DOHH2 (cell line): ENCODE results near the gene FBLN7.

Experiments
- H3F3A ChIP-seq: fragments of 200-600 bp; sonication (generic), shearing (Covaris generic); 2 replicates; pipeline ENCODE4 v1.6.0; 2016; ENCODE audit warnings: antibody characterized with exemption, mild to moderate bottlenecking; ENCODE audit not compliant: control insufficient read depth, insufficient read depth
- H3K27ac ChIP-seq: fragments of 200-600 bp; sonication (generic); 2 replicates; pipeline ENCODE4 v1.5.1; 2014; ENCODE audit warnings: low read depth, mild to moderate bottlenecking, low read length, moderate library complexity
- H3K27me3 ChIP-seq: fragments of 200-600 bp; sonication (generic); 2 replicates; pipeline ENCODE4 v1.6.1; 2014; ENCODE audit warnings: mild to moderate bottlenecking, low read length, mixed read lengths; ENCODE audit not compliant: control insufficient read depth
- H3K36me3 ChIP-seq: fragments of 200-600 bp; sonication (generic); 2 replicates; pipeline ENCODE4 v1.6.1; 2014; ENCODE audit warnings: mild to moderate bottlenecking, low read length, moderate library complexity, mixed read lengths; ENCODE audit not compliant: control insufficient read depth
- H3K4me1 ChIP-seq: fragments of 200-600 bp; sonication (generic); 2 replicates; pipeline ENCODE4 v1.6.1; 2014; ENCODE audit warnings: mild to moderate bottlenecking, low read length, mixed read lengths; ENCODE audit not compliant: control insufficient read depth
- H3K4me2 ChIP-seq: fragments of 200-600 bp; sonication (generic); 2 replicates; pipeline ENCODE4 v1.6.0; 2014; ENCODE audit warnings: mild to moderate bottlenecking, low read length, moderate library complexity
- H3K4me3 ChIP-seq: fragments of 200-600 bp; sonication (generic); 2 replicates; pipeline ENCODE4 v1.5.1; 2014; ENCODE audit warnings: mild to moderate bottlenecking, low read length, mixed read lengths
- H3K79me2 ChIP-seq: fragments of 200-600 bp; sonication (generic); 2 replicates; pipeline ENCODE4 v1.6.1; 2014; ENCODE audit warnings: mild to moderate bottlenecking, low read length, mixed read lengths; ENCODE audit not compliant: control insufficient read depth
- H3K9me2 ChIP-seq: fragments of 200-600 bp; sonication (generic); replicated peaks from 2 replicates; pipeline ENCODE4 v1.6.1; 2014; ENCODE audit warnings: mild to moderate bottlenecking, low read length, mixed read lengths; ENCODE audit not compliant: control insufficient read depth
- H3K9me3 ChIP-seq: fragments of 200-600 bp; sonication (generic); 2 replicates; pipeline ENCODE4 v1.6.1; 2014; ENCODE audit warnings: antibody characterized with exemption, low read length, mixed read lengths; ENCODE audit not compliant: control insufficient read depth, insufficient read depth
- H4K20me1 ChIP-seq: fragments of 200-600 bp; sonication (generic); 2 replicates; pipeline ENCODE4 v1.6.0; 2014; ENCODE audit warnings: low read depth, mild to moderate bottlenecking, antibody characterized with exemption, low read length, moderate library complexity; ENCODE audit not compliant: control insufficient read depth, insufficient read depth
- CTCF ChIP-seq: fragments of 200-600 bp; sonication (generic); IDR thresholded peaks from one replicate; pipeline ENCODE4 v1.5.1; 2014; ENCODE audit warnings: antibody characterized with exemption, mild to moderate bottlenecking, low read depth, low read length; ENCODE audit not compliant: poor library complexity, severe bottlenecking
- EZH2phosphoT487 ChIP-seq: fragments of 200-600 bp; sonication (generic); IDR thresholded peaks from 2 replicates; pipeline ENCODE4 v1.6.1; 2017; ENCODE audit warnings: borderline replicate concordance, mild to moderate bottlenecking, antibody characterized with exemption, low read length, moderate library complexity, mixed read lengths

Gene FBLN7

GRCh38 chr2:112151701-112152440 is 13.7 kb downstream of the FBLN7 start:
- Histone ChIP-seq H3K4me1 (peaks cover 23% of the 10 kb centered on the region), H3K27me3 (no peaks in the 10 kb centered on the region), H3K27ac (no peak overlapping the region), H3K79me2 (no peaks in the 10 kb centered on the region), H3K4me3 (no peak overlapping the region), H3F3A (no peaks in the 10 kb centered on the region), H3K4me2 (no peak overlapping the region), H4K20me1 (no peaks in the 10 kb centered on the region), H3K9me2 (no peaks in the 10 kb centered on the region), H3K36me3 (no peaks in the 10 kb centered on the region), H3K9me3 (no peaks in the 10 kb centered on the region)
- TF ChIP-seq CTCF (no peak), EZH2phosphoT487 (no peak)

GRCh38 chr2:112152476-112153178 is 14.4 kb downstream of the FBLN7 start:
- Histone ChIP-seq H3K27me3 (no peaks in the 10 kb centered on the region), H3F3A (no peaks in the 10 kb centered on the region), H3K79me2 (no peaks in the 10 kb centered on the region), H3K4me3 (no peak overlapping the region), H3K9me3 (no peaks in the 10 kb centered on the region), H3K9me2 (no peaks in the 10 kb centered on the region), H3K36me3 (no peaks in the 10 kb centered on the region), H4K20me1 (no peaks in the 10 kb centered on the region), H3K27ac (no peak overlapping the region), H3K4me1 (peaks cover 23% of the 10 kb centered on the region), H3K4me2 (no peak overlapping the region)
- no peak for TF ChIP-seq CTCF
- no peak for TF ChIP-seq EZH2phosphoT487

GRCh38 chr2:112153179-112153490 is 14.9 kb downstream of the FBLN7 start:
- Histone ChIP-seq H3K27ac (no peak overlapping the region), H3F3A (no peaks in the 10 kb centered on the region), H3K9me2 (no peaks in the 10 kb centered on the region), H3K9me3 (no peaks in the 10 kb centered on the region), H4K20me1 (no peaks in the 10 kb centered on the region), H3K27me3 (no peaks in the 10 kb centered on the region), H3K79me2 (no peaks in the 10 kb centered on the region), H3K36me3 (no peaks in the 10 kb centered on the region), H3K4me2 (no peak overlapping the region), H3K4me1 (peaks cover 23% of the 10 kb centered on the region), H3K4me3 (no peak overlapping the region)
- TF ChIP-seq CTCF: no peak
- no peak for TF ChIP-seq EZH2phosphoT487
